HG03457 (cell line): ENCODE results near the gene P3H4.
"Not testable (repeated sequence)": the region's sequence is repeated elsewhere in the genome, so short reads cannot be mapped to it uniquely, and the experiment has no call there.

Experiments
- ATAC-seq: cut with Tn5 transposase; IDR thresholded peaks from one replicate; pipeline ENCODE4 v1.9.1; 2021; ENCODE audit warnings: moderate number of reproducible peaks; ENCODE audit not compliant: unreplicated experiment

P3H4 gene

GRCh38 chr17:41794540-41794975 lies 17.2 kb downstream of the P3H4 start:
- ATAC-seq = no peak

DNA sequence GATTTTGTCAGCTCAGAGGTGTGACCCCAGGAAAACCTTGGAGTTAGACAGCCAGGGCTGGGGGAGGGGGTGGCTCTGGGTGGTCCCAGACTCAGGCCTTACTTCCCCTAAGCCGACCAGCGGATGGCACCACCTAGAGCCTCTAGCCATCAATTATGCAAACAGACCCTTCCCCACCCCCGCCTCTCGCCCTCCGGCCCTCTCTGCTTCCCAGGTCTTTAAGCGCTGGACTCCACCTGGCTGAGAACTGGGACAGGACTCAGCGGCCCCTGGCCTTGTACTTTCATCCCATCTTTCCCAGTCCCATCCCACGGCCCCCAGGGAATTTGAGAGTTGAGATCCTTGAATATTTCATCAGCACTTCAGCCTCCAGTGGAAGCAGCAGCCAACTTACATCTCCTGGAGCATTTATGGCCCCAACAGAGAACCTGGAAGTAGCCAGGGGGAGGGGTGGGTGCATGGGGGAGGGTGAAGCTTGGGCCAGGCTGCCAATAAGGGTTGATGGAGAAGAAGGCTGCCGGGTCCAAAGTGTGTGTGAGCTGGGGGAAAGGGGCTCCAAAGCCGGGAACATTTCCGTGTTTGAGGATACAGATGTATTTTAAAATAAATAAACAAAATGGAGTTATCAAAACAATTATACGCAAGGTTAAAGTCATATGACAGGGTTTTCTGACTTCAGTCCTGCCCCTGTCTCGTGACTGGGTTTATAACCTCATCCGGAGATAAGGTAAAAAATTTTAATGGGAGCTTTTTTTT lies 17.8 kb downstream of the P3H4 start:
- no peak for ATAC-seq

GRCh38 chr17:41792845-41793783 lies 18.6 kb downstream of the P3H4 start:
- no peak for ATAC-seq

DNA sequence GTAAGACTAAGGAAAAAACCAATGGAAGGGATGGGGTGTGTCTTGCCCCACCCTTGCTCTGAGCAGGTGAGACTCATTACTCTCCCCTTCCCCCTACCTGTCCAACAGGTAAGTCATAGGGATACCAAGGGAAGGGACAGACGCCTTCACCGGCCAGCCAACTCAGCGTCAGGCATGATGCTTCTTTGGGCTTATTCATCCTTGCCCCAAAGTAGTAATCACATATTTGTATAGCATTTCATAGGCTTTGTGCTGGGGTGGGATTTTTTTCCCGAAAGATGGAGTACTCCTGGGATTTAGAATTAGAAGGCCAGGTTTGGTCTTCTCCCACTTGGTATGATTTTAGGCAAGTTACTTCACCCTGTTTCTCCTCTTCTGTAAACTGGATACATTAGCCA lies 24.7 kb downstream of the P3H4 start:
- no peak for ATAC-seq

- no peak for ATAC-seq
These were observed 25.3 kb downstream of the P3H4 start, which contains the start of gene JUP for GRCh38 chr17:41786227-41787020. Gene JUP (minus strand): TSS chr17:41786711. CDS start chr17:41771854, 14,857 bp downstream.

DNA sequence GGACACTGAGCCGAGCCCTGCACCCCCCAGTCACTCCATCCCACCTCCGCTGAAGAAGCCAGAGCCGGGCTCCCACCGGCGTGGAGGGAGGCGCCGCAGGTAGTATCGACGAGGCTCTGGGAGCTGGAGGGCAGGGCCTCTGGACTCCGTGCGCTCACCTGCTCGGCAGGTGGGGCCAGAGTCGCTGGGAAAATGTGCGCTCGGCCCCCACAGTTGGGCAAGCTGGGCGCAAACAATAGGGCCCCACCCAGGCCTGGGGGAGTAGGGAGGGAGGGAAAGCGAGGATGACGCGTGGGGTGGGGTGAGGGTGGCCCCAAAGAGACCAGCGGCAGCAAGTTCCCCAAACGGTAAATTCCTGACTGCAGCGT lies 25.9 kb downstream of the P3H4 start:
- no peak for ATAC-seq

GRCh38 chr17:41785091-41785858 lies 26.5 kb downstream of the P3H4 start:
- no peak for ATAC-seq

DNA sequence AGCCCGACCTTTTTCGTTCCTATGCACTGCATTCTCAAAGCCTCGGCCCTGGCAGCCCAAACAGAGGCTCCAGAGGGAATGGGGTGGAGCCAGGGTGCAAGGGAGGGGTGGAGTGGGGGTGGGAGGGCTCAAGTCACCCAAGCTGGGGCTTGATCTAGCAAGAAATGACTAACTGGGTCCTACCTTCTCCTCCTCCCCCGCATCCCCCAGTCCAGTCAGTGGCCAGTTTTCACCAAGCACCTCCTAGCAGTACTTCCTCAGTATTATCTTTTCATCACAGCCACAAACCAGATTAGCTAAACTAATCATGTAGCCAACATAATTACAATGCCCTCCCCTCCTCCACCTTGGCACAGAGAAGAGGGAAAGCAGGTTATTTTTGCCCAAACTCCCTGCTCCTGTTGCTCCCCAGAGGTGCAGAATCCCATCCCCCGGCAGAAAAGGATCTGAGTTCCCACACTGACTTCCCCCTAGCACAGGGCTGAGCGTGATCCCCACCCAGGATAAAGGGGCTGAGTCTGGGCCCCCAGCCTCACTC lies 27.5 kb downstream of the P3H4 start:
- ATAC-seq = no peak

DNA sequence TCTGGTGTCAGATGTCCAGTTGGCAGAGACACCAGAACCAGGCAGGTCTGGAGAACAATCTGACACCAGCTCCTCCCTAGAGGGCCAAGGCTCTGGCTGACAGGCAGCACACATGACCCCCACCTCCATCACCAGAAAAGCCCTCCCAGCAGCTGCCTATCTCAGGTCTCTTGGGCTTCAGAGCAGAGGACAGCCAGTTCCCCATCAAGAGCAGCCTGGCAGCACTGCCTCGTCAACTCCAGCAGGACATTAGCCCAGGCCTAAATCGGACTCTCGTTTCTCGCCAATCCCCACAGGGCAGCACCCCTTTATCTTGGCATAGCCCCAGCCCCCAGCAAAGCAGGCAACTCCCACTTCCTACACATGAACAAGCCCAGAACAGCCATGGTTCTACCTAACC lies 29.6 kb downstream of the P3H4 start:
- ATAC-seq = no peak

- ATAC-seq = no peak
These were observed 30.2 kb downstream of the P3H4 start for GRCh38 chr17:41781404-41782110.

- no peak for ATAC-seq
These were observed 31.8 kb downstream of the P3H4 start for GRCh38 chr17:41779954-41780353.

DNA sequence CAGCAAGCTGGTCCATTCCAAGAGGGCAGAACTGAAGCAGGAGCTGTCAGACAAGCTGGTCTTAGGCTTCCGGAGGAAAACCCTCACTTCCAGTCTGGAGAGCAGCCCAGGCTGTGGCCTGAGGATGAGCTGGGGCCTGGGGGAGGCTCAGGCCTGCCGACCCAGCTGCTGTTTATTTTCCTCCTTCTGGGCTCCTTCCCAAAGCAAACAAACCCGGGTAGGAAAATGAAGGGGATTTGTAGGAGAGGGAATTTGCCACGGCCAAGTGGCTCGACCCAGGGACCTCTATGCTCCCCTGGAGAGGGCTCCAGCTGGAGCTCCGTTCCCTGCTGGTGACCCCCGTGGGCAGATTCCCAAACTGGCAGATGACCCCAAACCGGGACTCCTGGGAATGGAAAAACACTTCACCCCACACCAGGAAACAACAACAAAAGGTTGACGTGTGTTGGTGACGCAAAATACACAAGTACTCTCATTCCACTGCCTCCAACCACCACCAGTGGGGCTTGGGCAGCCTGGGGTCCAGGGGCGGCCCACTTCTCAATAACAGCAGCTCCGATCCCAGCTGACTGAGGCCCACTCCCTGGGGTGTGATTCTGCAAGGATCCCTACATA lies 34.1 kb downstream of the P3H4 start:
- no peak for ATAC-seq

DNA sequence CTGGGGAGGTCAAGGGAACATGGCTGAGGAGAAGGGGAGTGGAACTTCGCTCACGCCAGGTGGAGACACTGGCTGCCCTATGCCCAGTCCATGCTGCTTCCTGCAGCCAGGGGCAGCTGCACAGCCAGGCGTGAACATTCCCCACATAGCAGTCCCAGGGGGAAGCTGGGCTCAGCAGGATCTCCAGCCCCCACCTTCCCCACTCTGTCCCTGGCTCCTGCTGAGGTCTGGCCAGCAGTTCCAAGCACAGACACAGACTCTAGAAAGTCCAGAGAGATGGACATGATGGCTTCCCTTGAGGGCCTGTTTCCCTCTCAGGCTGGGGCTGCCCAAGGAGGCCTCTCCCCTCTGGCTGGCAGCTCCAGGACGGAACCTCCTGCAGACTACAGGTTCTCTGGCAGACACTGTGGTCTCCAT lies 34.6 kb downstream of the P3H4 start:
- ATAC-seq = no peak

DNA sequence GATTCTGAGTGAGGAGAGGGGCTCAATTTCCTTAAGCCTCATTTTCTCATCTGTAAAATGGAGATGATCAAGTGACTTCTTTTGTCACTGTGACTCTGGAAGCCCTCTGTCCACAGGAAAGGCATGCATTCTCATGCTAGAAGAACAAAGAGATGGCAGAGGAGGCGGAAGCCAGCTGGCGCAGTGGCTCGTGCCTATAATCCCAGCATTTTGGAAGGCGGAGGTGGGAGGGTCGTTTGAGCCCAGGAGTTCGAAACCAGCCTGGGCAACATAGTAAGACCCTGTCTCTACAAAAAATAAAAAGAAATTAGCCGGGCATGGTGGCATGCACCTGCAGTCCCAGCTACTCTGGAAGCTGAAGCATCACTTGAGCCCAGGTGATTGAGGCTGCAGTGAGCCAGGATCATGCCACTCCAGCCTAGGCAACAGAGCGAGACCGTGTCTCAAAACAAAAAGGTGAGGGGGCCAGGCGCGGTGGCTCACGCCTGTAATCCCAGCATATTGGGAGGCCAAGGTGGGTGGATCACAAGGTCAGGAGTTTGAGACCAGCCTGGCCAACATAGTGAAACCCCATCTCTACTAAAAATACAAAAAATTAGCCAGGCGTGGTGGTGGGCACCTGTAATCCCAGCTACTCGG lies 35.4 kb downstream of the P3H4 start:
- not testable (repeated sequence) for ATAC-seq

- no peak for ATAC-seq
These were observed 36.1 kb downstream of the P3H4 start for GRCh38 chr17:41775394-41776226.

- no peak for ATAC-seq
These were observed 38.0 kb downstream of the P3H4 start for GRCh38 chr17:41773731-41774193.

DNA sequence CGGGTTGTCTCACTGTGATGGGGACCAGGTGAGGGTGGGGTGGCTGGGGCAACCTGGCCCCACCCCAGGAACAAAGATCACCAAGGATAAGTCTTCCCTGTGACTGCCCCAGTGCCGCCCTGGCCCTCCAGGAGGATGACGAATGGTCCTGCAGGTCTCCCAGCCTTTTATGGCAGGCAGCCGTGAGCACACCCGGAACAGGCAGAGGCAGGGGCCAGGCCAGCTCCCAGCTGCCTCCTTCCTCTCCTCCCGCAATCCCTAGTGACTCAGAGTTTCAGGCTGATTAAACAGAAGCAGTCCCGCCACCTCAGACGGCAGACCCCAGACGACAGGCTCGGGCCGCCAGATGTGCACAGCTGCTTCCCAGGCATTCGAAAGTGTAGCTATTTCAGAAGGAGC lies 38.6 kb downstream of the P3H4 start:
- no peak for ATAC-seq
